GM15510 (cell line): Measurements from ENCODE around the gene OR10G2.

Source experiments
- POLR2A ChIP-seq: IDR thresholded peaks from 3 replicates; pipeline ENCODE4 v1.6.1; 2011; ENCODE audit warnings: borderline replicate concordance; ENCODE audit not compliant: insufficient read length; ENCODE audit errors: extremely low read depth

The OR10G2 gene

GRCh38 chr14:21626491-21627230 is 8.1 kb downstream of the OR10G2 start:
- TF ChIP-seq POLR2A: no peak

DNA sequence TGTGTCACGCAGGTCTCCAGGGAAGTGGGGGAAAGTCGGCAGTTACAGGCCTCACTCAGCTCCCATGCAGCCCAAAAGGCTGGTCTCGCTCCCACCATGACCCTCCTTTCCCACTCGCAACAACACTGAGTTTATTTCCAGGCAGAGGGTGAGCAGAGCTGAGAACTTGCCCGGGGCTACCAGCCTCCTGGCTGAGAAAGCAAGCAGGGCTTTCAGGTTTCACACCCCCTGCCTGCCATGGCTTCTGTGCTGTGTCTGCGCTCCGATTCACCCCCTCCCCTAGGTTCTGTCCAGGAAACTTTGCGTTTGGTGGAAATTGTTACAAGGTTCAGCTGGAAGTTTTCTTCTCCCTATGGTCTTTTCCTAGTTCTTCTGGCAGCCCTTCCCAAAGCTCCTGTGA is 17.1 kb downstream of the OR10G2 start:
- no peak for TF ChIP-seq POLR2A

DNA sequence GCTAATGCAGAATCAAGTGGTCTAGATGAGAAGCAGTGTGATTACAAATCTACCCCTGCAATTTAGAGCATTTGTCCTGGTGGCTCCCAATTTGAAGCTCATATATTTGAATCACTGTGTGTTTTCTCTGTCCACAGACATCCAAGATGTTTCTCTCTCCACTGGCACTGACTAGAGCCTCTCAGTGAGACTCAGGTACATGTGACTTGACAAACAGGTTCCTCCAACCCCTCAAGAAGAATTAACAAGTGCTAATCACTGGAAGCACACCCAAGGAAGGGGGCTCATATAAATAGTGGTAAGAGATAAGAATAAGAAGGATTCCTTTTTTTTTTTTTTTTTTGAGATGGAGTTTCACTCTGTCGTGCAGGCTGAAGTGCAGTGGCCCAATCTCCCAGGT is 20.5 kb downstream of the OR10G2 start:
- no peak for TF ChIP-seq POLR2A

DNA sequence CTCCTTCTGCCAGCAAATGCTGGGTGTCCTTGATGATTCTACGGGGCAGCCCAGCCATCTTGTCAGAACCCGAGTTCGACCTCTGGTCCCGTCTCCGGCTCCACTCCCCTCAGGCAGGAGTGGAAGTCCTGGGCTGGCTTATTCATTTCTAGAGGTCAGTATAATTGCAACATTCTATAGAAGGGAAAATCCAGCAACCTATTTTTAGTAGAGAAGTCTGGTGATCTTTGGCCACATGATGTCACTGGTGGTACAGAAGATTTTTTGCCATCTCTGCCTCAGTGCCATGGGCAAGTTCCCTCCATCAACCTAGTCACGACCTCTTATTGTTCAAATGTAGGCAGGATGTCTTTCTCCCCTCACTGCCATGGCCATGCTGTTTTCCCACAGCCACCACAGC is 22.4 kb downstream of the OR10G2 start:
- TF ChIP-seq POLR2A: no peak

- TF ChIP-seq POLR2A: no peak
Observed at GRCh38 chr14:21589317-21589716, 45.4 kb downstream of the OR10G2 start.
